ENCODE results near the gene ZNF136.

ZNF136 gene

DNA sequence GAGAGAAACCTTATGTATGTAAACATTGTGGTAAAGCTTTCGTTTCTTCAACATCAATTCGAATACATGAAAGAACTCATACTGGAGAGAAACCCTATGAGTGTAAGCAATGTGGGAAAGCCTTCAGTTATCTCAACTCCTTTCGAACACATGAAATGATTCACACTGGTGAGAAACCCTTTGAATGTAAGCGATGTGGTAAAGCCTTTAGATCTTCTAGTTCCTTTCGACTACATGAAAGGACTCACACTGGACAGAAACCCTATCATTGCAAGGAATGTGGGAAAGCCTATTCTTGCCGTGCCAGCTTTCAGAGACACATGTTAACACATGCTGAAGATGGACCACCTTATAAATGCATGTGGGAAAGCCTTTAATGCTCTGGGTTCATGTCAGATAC is 24.7 kb downstream of the ZNF136 start:
- DNase-seq (ENCODE audit: extremely low read depth, low read depth) = no peak
- TF ChIP-seq, protein P1, sequence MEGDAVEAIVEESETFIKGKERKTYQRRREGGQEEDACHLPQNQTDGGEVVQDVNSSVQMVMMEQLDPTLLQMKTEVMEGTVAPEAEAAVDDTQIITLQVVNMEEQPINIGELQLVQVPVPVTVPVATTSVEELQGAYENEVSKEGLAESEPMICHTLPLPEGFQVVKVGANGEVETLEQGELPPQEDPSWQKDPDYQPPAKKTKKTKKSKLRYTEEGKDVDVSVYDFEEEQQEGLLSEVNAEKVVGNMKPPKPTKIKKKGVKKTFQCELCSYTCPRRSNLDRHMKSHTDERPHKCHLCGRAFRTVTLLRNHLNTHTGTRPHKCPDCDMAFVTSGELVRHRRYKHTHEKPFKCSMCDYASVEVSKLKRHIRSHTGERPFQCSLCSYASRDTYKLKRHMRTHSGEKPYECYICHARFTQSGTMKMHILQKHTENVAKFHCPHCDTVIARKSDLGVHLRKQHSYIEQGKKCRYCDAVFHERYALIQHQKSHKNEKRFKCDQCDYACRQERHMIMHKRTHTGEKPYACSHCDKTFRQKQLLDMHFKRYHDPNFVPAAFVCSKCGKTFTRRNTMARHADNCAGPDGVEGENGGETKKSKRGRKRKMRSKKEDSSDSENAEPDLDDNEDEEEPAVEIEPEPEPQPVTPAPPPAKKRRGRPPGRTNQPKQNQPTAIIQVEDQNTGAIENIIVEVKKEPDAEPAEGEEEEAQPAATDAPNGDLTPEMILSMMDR (IDR thresholded peaks at IDR 0.05; ENCODE audit: low read depth, low read length, missing control alignments) = no peak
- H3K4me3 ChIP-seq (replicated peaks; ENCODE audit: low read depth, low read length) = no peak overlapping the region

DNA sequence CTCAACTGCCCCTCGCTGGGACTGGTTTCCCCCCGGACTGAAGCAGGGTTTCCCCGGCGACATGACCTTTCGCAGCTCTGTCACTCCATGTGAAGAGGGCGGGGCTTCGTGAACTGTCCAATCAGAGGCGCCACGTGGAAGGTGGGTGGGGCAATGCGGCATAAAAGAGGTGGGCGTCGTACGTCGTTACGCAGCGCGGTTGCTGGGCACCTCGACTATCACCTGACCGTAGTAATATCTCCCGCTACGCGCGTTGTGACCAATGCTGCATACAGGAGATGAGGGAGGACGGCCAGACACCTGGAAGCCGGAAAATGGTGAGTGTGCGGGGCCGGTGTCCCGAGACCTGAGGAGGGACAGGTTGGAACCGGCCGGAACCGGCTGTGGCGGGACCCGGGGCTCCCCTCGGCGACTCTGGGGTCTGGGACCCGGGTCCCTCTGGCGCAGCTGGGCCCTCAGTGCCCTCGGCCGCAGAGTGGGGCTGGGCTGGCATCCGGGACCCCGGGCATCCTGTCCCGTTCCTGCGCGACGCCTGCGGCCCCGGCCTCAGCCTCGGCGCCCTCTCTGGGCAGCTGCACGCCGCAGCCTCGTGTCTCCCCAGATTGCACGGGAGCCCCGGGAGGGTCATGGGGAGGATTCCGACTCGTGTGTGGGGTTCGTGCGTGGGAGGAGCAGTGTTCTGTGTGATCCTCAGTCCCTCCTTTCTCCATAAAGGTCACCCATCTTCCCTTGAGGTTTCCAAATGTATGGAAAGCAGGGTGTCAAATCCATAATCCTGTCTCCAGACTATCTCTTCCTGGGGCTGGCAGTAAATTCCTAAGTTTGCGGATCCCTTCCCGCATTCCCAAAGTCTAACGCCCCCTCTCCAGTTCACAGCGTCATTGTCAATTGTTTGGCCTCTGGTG is 32.2 kb downstream of the ZNF136 start:
- TF ChIP-seq, protein P1 (IDR thresholded peaks at IDR 0.05; ENCODE audit: low read depth, low read length, missing control alignments) = no peak
- DNase-seq (ENCODE audit: extremely low read depth, low read depth) = no peak
- peak overlapping the region; percentile 20; the same call in 1 of the 2 replicates for H3K4me3 ChIP-seq (replicated peaks; ENCODE audit: low read depth, low read length)

DNA sequence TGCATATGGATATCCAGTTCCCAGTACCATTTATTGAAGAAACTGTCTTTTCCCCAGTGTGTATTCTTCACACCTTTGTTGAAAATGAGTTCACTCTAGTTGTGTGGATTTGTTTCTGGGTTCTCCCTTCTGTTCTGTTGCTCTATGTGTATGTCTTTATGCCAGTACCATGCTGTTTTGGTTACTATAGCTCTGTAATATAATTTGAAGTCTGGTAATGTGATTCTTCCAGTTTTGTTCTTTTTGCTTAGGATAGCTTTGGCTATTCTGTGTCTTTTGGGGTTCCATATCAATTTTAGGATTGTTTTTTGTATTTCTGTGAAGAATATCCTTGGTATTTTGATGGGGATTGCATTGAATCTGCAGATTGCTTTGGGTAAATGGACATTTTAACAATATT is 35.2 kb downstream of the ZNF136 start:
- TF ChIP-seq, protein P1 (IDR thresholded peaks at IDR 0.05; ENCODE audit: low read depth, low read length, missing control alignments) = no peak
- no peak overlapping the region for H3K4me3 ChIP-seq (replicated peaks; ENCODE audit: low read depth, low read length)
- no peak for DNase-seq (ENCODE audit: extremely low read depth, low read depth)

DNA sequence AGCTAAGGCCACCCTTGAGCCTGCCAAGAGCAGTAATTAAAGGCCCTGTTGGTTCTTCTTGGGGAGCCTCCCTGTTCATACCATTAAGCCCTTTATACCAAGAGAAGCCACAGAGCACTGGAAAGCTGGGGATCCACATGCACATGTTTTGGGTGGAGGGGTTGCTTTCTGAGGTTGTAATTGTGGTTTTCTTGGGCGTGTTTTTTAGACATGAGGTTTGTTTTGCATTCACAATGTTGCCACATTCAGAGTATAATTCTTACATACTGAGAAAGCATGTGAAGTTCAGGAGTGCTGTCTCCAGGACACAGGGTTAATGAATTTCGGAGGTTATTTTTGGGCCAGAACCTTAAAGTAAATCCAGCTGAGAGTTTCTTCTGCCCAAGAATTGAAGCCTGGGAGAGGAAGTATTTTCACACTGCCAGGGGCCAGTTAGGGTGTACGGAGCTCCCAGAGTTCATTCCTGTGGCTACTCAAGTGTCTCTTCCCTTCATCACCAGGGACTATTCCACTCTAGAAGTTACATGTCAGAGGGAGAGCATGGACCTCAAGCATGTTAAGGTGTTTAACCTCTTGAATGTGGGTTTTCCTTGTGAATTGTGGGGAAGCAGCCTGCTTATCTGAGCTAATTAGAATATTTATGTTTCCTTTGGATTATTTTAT is 37.0 kb downstream of the ZNF136 start:
- TF ChIP-seq, protein P1 (IDR thresholded peaks at IDR 0.05; ENCODE audit: low read depth, low read length, missing control alignments) = no peak
- no peak for DNase-seq (ENCODE audit: extremely low read depth, low read depth)
- no peak overlapping the region for H3K4me3 ChIP-seq (replicated peaks; ENCODE audit: low read depth, low read length)

DNA sequence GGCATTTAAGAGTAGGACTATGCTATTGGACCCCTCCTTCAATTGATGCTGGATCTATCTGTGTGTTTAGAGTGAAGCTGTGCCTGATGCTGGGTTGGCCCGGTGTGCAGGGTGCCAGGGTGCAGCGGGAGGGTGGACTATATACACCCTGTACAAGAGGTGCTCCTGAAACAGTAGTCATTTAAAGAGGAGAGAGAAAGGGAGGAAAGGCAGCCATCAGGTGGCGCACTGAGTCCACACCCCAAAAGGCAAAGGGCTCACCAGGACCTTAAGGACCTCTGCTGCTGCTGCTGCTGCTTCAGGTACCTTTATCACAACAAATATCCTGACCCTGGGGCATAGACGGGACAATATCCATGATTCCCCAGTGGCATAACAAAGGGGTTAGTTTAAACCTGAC is 39.4 kb downstream of the ZNF136 start:
- no peak overlapping the region for H3K4me3 ChIP-seq (replicated peaks; ENCODE audit: low read depth, low read length)
- TF ChIP-seq, protein P1 (IDR thresholded peaks at IDR 0.05; ENCODE audit: low read depth, low read length, missing control alignments) = no peak
- no peak for DNase-seq (ENCODE audit: extremely low read depth, low read depth)

DNA sequence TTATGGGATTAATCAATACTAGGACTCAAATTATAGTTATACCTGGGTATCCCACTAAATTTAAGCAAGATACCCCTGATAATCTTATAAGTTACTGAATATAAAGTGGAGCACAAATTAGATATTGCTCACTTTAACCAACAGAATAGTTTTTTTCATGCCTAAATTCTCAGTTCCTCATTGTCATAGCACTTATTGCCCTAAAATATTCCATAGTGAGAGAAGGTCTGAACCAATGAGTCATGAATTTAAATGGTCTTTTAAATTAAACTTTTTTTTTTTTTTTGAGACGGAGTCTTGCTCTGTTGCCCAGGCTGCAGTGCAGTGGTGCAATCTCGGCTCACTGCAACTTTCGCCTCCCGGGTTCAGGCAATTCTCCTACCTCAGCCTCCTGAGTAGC is 42.4 kb downstream of the ZNF136 start:
- TF ChIP-seq, protein P1 (IDR thresholded peaks at IDR 0.05; ENCODE audit: low read depth, low read length, missing control alignments) = no peak
- no peak for DNase-seq (ENCODE audit: extremely low read depth, low read depth)

More for the DNA sequence above, 42.4 kb downstream of the ZNF136 start:
- no peak overlapping the region for H3K4me3 ChIP-seq (replicated peaks; ENCODE audit: low read depth, low read length)
